GM18517 (cell line): ENCODE results near the gene BTBD9.

ENCODE experiments used
- ATAC-seq: cut with Tn5 transposase; IDR thresholded peaks from one replicate; pipeline ENCODE4 v1.9.1; 2021; ENCODE audit warnings: mild to moderate bottlenecking, moderate library complexity; ENCODE audit not compliant: unreplicated experiment

Gene BTBD9

DNA sequence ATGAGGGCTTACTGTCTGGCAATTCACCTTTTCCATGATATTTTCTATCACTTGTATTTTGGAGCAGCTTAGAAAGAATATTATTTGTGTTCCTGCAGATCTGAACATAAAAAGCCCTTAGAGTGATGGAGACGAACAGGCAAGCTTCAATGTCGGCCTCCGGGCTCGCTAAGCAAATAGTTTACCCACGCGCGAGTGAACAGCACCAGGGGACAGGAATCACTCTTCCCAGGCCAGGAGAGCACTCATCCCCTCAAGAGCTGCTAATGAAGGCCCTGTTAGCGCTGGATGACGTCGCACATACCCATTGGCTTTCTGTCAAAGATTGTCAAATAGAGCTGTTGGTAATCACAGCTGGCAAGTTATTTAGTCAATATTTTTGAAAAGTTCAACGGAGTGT, 424.5 kb downstream of the BTBD9 start:
- no peak for ATAC-seq

DNA sequence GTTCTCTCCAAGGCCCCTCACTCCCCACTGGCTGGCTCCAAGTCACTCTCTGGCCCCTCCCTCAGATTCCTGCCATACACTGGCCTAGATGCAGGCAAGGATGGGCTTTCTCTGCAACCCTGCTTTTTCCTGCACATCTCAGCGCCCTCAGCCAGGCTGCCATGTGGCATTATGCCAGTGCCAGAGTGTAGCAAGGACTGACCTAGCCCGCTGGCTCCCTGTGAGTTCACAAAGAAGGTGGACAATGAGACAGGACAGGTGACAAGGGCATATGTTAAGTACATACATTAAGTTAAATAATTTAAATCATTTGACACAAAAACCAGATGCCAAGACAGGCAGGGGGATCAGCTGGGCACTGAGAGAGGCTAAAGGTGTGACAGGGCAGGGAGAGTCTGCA, 425.6 kb downstream of the BTBD9 start:
- no peak for ATAC-seq

DNA sequence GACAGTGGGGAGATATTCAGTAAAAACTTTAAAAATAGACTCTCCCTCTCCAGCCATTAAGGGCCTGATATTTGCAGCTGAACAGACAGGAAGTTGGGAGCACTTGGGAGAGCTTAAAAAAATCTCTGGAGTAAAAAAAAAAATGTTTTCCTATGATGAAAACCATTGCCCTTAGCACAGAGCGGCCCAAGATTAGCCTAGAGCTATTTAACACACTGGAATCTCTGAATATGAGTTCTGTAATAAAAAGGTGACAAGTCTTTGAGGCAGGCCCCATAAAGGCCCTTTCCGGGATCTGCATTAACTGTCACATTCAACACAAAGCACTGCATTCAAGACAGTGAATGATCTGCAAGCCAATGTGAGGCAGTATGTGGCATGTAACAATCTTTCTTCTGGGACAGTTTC, 426.5 kb downstream of the BTBD9 start:
- ATAC-seq = no peak

DNA sequence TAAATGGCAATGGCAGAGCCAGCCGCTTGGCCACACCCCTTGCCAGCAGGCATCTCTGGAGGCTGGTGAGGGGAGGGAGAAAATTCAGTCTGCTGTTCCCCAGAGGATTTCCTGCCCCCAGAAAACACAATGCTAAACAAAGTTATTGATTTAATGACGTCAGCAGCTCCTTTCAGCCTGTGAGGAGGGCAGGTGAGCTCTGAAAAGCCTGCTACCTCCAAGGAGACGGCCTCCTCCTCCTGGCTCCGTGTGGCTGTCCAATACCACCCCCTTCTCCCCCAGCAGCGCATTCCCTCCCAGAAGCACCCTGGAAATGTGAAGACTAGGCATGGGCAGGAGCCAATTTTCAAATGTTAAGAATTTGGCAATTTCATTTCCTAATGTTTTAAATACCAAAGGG, 427.1 kb downstream of the BTBD9 start:
- ATAC-seq = no peak

DNA sequence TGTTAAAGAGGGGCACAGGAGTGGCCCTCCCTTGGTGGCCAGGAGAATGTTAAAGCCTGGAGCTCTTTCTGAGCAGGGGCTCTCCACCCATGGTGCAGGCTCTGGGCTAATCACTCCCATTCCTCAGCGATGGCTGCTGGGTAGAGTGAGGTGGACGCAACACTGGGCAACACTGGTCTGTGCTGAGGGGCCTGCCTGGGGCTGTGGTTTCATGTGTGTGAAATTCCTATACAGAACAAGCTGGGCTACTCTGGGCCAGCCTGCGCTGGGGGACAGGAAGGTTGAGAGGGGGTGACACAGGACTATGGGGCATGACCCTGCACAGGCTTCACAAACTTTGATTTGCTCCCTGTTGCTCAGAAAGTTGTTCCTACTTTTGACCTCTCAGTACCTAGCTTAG, 427.6 kb downstream of the BTBD9 start:
- ATAC-seq = no peak

DNA sequence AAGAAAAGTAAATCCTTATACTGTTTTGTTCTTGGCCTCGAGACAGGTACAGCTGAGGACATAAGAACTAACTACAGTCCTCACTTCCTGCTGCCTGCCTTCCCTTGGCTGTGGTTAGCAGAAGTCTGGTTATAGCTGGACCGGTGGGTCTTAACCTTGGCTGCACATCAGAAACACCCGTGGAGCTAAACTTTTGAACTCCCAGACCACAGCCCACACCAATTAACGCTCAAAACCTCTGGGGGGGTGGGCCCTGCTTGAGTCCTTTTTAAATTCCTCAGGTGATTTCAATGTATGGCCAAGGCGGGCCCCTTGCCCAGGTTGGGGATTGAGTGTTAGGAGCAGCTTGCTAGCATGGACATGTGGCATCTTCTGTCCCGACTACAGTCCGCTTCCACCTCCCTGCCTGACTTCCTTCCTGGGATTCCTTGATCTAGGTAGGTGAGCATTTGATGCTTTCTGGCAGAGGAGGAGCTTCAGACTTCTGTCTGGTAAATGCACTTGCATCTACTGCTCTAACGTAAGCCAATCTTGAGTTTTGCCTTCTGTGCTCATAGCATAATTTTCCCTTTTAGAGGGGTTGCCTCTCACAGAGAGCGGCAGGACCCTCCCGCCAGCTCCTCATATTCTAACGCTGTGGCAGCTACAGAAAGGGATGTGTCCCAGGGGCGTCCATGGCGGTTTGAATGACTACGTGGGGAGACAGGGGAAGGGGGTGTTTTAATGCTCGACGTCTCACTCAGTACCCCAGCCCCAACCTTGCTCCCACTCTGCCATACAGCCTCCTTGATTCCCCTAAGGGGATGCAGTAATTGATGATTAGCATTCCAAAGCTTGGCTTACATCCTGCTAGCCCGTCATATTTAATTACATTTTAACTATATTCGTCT, 430.1 kb downstream of the BTBD9 start:
- ATAC-seq = no peak

DNA sequence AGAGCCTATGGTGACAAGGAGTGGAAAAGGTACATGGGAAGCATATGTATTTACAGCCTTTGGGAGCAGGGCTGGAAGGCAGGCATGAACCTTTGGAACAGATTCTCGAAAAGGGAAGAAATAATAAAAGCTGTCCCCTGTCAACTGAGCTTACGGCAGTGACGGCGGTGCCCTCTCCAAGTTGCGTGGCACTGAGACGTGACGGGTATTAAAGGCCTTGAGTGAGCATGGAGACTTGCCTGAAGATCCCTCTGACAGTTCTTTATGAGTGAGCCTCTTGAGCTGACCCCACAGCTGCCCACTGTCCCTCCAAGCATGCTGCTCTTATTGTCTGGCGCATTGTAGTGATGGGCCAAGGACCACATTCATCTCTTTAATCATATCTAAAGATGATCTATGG, 431.7 kb downstream of the BTBD9 start:
- no peak for ATAC-seq

DNA sequence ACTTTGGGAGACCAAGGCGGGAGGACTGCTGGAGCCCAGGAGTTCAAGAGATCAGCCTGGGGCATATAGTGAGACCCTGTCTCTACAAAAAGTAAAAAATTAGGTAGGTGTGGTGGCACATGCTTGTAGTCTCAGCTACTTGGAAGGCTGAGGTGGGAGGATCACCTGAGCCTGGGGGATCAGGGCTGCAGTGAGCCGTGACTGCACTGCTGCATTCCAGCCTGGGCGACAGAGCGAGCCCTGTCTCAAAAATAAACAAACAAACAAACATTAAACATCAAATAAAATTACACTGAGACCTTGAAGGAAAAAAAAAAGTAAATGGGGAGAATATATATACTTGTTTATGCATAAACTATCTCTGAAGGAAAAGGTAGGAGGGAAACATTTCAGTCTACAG, 432.4 kb downstream of the BTBD9 start:
- no peak for ATAC-seq

DNA sequence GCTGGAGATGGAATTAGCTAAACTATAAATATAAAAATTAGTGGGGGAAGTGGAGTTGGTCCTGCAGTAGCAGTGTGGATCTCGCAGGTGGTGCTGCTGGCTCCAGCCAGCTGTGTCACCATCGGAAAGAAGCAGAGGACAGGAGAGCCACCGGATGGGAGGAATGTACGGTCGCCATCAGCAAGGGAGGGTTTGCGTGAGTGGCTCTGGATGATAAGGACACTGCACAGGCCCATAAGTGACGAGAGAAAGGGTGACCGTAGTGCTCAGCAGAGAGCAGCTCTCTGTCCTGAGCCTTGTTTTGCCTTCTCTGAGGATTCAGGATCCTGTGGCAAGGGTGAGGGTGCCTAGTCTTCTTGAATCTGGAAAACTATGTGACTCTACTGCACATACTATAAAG, 441.5 kb downstream of the BTBD9 start:
- no peak for ATAC-seq

DNA sequence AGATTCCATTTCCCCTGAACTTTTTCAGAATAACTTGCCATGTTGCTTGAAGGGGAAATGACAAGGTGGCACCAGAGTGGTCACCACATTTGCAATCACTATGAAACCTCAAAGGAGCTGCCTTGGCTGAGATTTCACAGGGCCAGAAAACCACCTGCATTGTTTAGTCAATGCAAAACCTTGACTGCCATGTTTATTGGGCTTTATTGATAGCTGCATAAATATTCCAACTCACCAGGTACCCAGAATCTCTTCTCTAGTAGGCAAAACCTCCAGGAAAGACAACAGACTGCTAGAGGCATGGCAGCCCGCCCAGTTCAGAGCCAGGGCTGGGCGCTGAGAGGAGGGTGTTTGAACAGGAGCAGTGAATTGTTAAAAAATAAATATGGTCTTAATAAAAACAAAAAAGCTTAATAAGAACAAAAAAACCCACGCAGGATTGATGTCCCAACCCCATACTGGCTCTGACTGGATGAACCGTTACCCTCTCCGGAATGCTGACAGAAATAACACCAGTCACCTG, 444.6 kb downstream of the BTBD9 start:
- no peak for ATAC-seq

DNA sequence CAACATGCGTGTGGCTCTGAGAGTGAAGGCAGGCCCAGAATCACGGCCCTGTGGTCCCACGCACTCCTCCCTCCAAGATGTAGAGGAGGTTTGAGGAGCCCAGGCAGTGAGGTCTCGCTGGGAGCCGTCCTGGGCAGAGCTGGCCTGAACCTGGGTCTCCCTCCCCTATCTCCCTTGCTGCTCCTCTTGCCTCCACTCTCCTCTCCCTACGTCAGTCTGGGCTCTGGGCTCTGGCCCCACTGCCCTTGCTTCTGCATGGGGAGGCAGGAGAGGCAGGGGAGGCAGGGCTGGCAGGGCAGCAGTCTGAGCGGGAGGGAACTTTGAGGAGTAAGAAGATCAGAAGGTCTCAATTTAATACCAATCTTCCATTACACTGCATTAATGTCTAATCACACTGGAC, 445.1 kb downstream of the BTBD9 start:
- ATAC-seq = no peak

DNA sequence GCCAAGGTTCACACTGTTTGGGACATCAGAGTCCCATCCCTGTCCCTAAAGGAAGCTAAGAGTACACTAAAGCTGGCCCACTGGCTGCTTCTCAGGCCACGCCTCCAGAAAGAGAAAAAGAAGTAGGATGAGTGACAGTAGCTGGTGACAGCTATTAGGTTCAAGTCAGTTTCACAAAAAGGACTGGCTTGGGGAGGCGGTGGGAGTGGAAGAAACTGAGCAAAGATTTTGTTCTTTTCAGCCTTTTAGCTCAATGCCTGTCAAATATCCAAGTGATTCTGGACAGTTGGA, 445.5 kb downstream of the BTBD9 start:
- no peak for ATAC-seq

DNA sequence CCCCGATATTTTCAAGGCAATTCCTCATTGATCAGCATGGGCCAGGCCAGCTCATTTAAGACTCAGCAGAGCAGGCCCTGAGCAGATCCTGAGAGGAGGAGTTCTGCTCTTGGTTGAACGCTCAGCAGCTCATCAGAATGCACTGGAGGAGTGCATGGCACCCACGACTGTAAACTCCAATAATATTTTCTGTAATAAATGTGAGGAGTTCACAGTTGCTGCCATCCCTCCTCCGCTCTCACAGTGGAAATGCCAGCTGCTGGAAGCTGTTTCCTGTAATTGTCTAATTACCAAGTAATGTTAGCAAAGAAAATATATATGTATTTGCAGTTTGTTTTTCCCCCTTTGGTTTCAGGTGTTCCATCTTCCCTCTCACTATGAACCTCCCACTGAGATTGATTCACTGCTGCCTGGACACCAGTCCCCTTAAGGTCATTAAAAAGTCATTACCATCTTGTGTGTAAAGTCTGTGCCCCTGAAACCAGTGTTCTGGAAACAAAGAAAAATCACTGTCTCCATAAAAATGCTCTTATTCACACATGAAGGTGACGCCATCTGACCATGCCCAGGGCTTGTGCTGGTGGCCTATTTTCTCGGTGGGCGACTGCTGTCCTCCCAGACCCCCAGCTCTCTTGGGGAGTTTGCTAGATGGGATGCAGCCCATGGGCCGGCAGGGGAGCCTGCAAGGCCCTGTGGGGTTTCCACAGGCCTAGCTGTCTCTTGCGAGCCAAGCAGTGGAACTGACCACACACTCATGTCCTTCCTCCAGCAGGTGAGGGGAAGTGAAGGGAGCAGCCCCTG, 446.0 kb downstream of the BTBD9 start:
- no peak for ATAC-seq

DNA sequence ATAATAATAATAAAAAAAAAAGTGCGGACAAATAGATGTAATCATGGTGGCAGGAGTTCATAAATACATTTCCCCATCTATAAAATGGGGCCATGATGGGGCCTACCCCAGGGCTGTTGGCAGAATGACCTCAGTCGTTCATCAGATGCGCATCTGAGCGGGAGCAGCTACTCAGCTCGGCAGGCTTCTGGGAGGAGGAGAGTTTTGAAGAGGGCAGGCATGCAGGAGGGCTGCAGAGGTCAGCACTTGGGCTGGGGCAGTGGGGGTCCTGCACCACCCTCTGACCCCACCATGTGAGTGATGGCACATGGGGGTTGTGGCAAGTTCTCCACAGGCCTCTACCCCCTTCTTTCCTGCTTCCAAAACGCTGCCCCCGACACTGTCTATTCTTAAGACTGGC, 446.7 kb downstream of the BTBD9 start:
- ATAC-seq = no peak

DNA sequence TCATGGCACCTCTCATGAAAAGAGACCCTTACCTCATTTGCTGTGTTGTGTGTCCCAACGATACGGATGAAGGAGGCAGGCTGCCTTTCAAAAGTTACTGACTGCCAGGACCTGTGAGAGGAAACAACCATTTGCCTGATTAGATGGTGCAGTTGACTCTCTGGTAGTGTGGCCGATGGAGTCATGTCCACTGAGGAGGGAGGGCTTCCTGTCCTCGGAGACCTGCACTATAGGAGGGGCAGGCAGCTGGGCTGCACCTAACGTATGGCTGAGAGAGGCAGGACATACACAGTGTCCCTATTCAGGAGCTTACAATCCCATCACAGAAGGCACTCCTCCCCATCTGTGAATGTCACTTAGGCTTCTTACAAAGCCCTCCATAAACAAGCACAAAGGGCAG, 447.2 kb downstream of the BTBD9 start:
- no peak for ATAC-seq

DNA sequence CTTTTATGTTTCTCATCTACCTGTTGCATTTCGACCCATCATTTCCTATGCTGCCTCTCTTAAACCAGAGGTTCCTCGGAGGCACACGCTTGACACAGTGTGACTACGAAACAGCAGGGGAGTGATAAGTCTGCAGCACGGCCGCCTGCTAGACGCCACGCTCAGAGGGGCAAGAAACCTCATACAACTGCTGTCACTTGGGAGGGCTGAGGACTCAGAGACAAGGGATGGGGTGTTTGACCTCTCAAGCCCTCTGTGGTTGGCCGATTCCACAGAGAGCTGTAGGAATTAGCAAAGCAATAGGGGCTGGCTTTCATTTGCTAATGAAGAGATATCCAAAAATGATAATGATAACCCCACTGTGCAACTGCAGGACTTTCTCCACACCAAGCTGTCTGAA, 447.7 kb downstream of the BTBD9 start:
- ATAC-seq = no peak

DNA sequence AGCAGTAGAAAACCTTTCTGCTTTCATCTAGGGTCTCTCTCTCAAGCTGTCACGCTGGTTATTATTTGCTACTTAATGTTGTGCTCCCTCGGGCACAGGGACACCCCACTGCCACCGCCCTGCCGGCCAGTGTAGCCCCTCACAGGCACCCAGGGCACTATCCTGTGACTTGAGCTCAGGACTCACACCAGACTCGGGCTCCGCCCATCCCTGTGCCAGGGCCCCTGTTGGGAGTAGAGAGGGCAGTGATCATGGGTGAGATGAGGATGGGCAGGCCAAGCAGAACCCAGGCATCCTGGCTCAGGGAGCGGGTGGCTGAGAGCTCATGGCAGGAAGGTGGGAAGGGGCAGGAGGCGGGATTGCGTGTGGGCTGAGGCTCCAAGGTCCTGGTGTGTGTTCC, 448.3 kb downstream of the BTBD9 start:
- no peak for ATAC-seq

DNA sequence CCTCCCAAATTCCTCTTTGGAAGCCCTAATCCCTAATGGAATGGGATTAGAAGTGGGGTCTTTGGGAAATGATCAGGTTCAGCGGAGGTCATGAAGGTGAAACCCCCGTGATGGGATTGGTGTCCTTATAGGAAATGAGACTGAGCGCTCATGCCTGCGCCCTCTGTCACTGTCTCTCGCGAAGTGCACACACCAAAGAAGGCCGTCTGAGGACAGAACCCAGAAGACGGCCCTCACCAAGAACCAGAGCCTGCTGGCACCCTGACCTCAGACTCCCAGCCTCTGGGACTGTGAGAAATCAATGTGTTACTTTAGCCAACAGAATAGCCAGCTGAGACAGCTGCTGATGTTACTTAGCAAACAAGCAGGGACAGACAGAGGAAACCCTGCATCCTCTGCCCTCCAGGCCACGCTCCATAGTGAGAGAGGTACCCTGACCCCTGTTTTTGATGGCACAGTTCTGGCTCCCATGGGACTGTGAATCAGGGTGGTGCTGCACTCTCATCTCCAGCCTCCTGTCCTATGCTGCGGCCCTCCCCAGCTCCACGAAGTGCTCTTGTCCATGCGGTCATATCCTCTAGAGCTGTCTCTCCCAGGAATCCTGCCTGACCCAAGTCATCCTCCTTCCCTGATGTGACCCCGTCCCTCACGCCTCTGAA, 450.9 kb downstream of the BTBD9 start:
- no peak for ATAC-seq

DNA sequence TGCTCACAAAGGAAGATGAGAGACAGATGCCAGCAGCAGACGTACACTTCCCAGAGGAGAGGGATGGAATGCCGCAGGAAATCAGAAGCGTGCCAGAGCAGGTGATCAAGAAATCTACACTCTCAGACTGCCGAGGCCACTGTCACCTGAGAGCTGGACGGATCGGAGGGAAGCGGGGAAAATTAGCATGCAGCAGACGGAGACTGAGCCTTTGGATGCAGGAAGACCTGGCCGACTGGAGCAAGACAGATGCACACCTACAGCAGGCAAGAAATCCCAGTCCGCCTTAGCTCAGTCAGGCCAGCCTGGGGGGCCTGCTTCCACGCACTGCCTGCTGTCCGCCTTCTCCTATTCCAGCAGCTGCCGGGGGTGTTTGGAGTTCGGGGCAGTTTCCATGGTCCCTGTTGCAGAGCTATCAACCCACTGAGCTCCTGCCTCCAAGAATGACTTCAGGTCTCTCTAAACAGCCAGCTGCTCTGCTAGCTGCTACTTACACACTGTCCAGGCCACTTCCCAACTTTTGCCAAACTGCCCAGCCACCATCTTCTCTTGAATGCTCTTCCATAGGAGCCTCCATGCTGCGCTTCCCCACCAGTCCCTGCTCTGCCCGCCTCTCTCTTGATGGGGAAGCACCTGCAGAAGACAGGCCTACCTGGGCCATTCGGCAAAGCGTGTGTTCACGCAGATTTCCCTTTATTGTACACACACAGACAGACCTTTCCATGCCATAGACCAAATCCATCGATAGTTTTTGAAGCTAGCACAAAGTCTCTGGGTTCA, 451.7 kb downstream of the BTBD9 start:
- ATAC-seq = no peak

DNA sequence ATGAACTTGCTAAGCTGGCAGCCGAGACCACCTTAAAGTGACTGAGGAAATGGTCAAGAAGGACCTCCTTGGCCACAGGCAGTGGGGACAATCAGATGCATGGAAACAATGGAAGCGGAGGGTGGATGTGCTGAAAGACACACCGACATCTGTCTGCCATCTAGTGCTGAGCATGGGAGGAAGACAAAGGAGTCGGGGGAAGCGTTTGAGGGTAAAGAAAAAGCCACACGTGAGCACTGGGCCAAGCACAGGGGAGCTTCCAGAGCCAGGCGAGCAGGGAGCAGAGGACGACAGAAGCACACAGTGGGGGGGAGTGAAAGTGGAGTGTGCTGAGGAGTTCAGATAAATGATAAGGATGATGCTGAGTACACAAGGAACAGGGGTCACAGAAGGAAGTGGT, 452.4 kb downstream of the BTBD9 start:
- ATAC-seq = no peak

DNA sequence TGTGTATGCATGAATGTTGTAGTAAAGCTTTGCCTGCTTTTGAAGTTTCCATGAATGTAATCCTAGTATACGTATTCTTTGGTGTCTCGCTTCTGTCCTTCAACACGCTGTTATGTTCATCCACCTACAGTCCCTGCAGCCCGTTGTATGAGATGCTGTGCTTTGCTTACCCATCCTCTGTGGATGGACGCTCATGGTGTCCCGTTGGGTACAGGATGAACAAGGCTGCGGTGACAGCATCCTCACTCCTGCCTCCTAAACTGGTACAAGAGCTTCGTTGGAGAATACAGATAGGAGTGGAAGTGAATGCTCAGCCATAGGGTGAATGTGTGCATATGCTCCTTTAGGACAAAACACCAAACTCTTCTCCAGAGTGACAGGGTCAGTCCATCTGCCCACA, 454.0 kb downstream of the BTBD9 start:
- no peak for ATAC-seq
